GM19023 (cell line): ENCODE results near the gene DTNB.
"Not testable (repeated sequence)": the region's sequence is repeated elsewhere in the genome, so short reads cannot be mapped to it uniquely, and the experiment has no call there.

Source experiments
- ATAC-seq: cut with Tn5 transposase; IDR thresholded peaks from one replicate; pipeline ENCODE4 v1.9.1; 2021; ENCODE audit warnings: mild to moderate bottlenecking, moderate library complexity; ENCODE audit not compliant: unreplicated experiment

Gene DTNB

DNA sequence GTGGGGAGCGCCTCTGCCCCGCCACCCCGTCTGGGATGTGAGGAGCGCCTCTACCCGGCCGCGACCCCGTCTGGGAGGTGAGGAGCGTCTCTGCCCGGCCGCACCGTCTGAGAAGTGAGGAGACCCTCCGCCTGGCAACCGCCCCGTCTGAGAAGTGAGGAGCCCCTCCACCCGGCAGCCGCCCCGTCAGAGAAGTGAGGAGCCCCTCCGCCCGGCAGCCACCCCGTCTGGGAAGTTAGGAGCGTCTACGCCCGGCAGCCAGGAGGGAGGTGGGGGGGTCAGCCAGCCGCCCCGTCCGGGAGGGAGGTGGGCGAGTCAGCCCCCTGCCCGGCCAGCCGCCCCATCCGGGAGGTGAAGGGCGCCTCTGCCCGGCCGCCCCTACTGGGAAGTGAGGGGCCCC, 39.6 kb downstream of the DTNB start:
- ATAC-seq = not testable (repeated sequence)

DNA sequence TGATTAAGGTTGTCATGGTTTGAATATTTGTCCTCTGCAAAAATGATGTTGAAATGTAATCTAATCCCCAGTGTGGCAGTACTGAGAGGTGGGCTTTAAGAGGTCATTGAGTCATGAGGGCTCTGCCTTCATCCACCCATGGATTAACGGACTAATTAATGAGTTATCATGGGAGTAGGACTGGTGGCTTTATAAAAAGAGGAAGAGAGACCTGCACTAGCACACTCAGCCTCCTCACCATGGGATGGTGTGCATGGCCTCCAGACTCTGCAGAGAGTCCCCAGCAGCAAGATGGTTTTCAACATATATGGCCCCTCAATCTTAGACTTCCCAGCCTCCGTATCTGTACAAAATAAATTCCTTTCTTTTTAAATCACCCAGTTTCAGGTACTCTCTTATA, 41.0 kb downstream of the DTNB start:
- no peak for ATAC-seq

DNA sequence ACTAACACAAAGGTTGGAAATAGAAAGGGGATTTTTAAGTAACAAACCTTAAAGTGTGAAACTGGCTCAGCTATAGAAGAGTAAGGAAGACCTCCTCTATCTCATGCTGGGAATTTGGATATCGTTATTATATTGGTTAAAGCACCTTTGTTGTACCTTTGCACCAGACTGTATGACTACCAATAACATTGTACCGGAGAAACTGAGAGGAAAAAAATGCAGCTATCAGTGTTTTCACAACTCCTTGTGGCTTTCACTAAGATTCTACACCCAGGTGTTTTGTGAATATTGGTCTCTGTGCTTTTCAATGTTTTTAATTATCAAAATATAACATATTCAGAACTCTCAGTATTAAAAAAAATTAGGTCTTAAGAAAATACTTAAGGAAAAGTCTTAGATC, 48.7 kb downstream of the DTNB start:
- no peak for ATAC-seq

DNA sequence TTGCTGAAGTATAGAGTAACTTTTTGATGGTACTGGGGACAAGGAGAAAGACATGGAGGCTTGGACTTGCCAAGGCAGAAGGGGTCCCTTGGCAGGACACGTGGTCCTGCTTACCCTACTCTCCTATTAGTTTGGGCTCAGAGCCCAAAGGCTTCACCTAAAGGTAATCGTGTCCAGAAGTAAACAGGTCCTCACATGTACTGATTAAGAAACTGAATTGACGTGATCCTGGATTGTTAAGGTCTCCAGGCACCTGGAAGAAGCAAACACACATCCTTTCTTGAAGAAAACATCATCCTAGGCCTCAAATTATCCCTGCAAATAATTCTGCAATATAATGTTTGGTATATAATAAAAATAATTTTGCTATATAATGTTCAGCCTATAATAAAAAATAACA, 50.0 kb downstream of the DTNB start:
- ATAC-seq = no peak

DNA sequence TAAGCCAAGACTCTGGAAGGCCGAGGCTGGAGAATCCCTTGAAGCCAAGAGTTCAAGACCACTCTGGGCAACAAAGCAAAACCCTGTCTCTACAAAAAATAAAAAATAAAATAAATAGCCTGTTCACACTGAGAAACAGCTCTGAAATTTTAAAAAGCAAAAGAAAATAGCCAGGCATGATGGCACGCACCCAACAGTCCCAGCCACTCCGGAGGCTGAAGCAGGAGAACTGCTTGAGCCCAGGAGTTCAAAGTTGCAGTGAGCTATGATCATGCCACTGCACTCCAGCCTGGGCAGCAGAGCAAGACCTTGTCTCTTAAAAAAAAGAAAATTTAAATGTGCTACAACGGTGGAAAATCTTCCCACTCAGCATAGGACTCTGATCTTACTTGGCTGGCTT, 52.7 kb downstream of the DTNB start:
- no peak for ATAC-seq

DNA sequence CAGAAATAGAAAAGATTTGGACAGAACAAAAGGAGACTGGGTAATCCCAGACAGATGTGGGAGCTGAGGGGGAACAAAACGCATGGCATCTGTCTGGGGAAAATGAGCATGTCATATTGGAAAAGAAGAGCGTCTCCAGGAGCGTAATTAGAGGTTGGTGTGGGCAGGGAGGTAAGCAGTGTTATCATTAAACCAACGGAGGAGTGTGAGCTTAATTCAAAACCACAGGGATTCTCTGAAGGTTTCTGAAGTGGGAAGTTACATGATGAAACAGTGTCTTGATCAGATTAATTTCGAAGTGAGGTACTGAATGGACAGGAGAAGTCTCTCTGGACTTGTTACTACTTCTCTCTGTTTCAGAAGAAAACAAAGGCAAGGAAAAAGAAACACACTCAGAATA, 53.3 kb downstream of the DTNB start:
- no peak for ATAC-seq

DNA sequence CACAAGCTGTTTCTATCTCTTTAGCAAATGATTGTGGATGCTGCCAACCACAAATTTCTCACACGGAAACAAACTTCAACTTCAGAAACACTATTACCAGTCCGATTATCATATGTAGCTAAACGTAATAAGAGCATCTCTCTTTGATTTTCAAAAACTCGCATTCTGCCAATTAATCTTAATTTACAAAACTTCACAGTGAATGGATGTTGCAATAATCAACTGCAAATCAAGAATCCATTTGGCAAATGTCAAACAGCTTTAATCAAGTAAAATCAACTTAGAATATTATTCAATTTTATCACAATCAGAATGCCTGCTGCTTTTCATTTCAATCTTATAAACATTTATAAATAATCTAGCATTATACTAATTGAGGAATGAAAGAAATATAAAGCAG, 54.2 kb downstream of the DTNB start:
- ATAC-seq = no peak

DNA sequence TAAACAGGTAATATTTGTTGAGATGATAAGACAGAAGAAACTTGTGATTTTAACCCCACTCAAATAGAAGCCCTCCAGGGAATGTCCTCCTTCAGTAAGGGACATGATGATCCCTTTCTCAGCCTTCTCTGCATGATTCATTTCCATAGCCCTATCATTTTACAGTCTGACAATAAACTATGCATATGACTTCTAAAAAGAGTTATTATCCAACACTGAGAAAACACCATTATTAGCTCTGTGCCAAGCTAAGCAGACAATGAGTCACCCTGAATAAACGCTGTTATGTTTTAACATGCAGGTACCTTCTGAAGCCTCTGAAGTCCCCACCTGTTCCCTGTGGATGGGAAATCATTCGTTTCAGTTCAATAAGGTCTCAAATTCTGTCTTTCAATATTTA, 54.7 kb downstream of the DTNB start:
- no peak for ATAC-seq

DNA sequence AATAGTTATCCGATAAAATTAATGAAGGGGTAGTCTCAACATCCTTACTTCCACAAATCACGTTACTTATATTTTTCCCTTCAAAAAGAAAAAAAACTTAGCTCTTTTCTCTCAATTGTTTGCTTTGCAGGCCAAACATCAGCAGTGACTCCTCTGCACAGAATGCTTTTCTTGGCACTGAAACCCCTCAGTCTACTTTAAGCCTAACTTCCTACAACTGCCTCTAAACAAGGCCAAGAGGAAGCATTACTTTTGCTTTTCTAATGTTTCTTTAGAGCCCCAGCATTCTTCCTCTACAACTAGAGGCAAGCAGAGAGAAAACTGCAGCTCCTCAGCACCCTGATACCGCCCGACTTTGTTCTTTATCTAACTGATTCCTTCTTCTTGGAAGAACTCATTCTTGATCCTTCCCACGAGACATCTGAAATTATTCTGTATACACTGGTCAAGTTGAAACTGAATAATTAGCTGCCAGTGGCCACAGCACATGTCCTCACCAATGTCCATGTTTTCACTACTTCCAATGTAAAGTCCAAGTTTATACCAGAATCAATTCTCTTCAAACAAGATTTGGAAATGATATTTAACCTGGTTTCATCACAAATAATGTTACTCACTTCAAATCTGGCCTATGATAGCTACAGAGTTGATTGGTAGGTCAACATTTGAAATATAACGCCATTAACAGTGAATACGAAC, 55.3 kb downstream of the DTNB start:
- ATAC-seq = no peak

DNA sequence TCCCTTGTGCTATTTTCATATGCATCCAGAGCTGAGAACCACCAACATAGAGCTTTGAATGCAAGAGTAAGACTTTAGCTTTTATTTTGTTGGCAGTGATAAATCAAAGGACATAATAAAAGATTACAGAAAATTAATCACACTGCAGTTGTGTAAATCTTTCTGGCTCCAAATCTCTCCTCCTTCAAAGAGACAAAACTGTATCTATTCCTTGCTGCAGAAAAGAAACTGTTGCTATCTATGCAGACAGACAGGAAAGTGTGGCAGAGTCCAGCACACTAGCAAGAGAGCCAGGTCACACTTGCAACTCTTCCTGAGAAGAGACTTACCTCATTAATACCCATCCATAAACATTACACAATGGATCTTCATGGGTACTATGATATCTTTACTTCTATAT, 57.5 kb downstream of the DTNB start:
- ATAC-seq = no peak

DNA sequence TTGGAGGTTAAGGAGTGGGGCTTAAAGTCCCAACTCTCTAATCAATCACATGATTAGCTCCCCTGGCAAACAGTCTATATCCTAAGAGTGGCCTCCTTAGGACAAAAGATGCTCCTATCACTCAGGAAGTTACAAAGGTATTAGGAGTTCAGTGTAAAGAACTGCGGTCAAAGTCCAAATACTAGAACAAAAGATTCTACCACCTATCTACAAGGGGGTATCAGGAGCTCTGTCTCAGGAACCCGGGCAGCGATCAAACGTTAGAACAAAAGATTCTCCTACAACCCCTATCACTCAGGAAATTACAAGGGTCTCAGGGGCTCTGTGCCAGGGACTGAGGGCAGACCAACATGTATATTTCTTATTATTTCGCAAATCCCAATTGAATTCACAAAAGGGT, 58.0 kb downstream of the DTNB start:
- no peak for ATAC-seq

DNA sequence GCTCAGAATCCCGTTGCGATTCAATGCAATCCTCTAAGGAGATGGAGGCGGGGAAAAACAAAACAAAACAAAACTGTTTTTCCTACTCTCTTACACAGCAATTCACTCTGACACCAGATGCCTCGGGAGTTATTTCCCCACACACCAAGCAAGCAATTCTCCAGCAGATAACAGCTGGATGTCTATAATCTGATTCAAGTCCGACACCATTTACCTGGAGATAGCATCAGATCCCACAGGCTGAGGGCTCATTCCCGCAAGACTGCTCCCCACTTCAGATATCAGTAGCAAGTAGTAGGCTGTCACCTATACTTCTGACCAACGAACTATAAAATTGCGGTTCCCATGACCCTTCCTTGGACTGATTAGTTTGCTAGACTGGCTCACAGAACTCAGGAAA, 58.7 kb downstream of the DTNB start:
- no peak for ATAC-seq

DNA sequence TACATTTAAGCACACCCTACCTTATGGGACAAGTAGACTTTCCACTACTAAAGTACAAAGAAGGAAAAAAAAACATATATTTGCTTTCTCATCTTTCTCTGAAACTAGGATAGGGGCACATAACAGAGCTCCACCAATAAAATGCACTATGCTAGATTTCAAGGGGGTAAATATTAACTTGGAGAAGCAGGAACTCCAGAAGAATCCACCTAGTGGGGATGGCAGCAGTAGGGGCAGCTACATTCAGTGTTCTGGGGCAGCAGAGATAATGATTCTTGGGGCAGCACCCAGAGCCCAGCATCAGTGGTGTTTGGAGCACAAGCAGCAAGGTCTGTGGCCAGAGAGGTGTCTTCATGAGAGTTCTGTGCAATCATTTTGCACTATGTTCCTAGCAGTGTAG, 64.7 kb downstream of the DTNB start:
- no peak for ATAC-seq

DNA sequence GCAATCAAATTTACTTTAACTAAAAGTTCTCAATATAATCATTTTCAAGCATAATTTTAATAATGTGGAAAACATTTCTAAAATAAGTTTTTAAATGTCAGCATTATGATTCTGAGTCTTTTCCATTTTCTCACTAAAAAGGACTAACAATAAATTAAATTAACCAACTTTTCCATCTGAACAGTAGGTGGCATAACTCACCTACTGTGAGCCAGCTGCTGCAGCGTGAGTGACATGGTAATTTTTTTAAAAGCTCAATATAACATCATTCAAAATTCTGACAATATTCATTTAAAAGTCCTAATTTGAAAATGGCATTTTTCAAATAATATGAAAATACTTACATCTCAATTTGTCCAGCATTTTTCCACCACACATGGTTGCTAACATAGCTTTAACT, 66.5 kb downstream of the DTNB start:
- ATAC-seq = no peak

DNA sequence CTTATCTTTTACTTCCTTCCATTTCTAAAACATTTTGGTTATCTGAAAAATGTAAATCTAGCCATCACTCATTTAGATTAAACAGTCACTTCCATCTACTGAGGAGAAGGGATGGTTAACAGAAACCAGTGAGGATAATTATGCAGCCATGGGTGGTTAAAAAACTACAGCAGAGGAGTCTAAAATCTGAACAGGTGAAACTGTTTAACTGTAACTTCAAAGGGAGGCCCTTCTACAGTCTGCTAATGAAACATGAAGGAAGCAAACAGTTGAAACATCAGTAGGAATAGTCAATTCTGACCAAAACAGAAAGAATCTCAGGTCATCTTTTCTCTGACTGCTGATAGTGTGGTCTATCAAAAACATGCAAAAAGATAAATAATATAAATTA, 71.0 kb downstream of the DTNB start:
- ATAC-seq = peak; percentile 54

DNA sequence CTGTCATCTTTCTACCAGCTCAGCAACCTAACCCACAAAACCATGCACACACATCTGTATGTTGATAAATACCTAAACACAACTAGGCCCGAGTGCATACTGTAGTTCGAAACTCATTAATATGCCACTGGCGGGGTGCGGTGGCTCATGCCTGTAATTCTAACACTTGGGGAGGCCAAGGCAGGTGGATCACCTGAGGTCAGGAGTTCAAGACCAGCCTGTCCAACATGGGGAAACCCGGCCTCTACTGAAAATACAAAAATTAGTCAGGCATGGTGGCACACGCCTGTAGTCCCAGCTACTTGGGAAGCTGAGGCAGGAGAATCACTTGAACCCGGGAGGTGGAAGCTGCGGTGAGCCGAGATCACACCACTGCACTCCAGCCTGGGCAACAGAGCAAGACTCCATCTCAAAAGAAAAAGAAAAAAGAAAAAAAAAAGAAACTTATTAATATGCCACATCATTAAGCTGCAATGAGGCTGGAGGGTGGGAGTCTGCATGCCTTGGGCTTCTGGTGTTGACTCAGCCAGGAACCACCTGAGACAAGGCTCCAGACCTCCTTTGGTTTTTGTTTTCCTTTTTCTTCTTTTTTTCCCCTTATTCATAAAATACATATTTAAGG, 71.6 kb downstream of the DTNB start:
- ATAC-seq = peak; percentile 57

DNA sequence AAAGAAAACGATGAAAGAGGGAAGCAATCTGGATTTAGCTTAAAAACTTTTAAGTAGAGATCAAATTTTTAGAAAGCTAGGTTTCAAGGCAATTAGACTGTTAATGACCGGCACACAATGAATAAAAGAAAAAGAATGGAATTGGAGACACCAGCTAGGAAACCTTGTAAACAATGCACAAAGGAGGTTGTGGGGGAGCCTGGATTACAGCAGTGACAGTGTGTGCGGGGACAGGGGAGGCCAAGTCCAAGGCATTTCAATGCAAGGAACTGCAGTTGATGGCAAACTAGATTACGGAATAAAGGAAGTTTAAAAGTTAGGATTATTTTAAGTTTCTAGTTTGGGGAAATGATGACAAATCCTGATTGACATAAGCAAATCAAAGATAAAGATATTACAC, 74.5 kb downstream of the DTNB start:
- no peak for ATAC-seq

DNA sequence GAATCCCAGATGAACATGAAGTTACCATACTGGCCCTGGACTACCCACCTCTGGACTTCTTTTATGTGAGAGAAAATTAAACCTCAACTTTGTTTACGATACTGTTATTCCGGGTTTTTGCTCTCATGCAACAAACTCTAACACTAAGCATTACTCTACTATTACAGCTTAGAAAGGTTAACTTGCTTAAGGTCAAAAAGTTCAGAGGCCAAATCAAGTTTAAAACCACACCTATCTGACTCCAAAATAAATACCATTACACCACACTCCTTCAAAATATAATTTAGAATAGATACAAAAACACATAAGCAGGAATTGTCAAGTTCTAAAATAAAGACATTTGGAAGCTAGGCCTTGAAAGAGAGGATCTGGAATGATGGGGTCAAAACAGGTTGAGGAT, 75.0 kb downstream of the DTNB start:
- ATAC-seq = no peak

DNA sequence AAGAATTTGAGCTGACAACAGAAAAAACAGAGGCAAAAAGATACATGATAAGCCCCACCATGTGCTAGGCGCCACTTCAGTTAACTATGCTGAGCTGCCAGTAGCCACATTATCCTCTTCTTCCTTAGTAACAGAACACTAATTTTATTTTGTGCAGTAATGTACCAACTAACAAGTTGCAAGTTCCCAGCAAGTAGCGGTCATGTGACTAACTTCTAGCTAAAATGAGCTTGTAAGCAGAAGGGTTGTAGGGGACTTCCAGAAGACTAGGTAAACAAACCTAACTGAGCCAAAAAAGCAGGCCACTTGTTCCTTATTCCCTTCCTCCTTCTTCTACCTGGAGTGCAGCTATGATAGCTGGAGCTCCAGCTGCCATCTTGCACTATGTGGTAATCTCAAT, 75.5 kb downstream of the DTNB start:
- no peak for ATAC-seq

DNA sequence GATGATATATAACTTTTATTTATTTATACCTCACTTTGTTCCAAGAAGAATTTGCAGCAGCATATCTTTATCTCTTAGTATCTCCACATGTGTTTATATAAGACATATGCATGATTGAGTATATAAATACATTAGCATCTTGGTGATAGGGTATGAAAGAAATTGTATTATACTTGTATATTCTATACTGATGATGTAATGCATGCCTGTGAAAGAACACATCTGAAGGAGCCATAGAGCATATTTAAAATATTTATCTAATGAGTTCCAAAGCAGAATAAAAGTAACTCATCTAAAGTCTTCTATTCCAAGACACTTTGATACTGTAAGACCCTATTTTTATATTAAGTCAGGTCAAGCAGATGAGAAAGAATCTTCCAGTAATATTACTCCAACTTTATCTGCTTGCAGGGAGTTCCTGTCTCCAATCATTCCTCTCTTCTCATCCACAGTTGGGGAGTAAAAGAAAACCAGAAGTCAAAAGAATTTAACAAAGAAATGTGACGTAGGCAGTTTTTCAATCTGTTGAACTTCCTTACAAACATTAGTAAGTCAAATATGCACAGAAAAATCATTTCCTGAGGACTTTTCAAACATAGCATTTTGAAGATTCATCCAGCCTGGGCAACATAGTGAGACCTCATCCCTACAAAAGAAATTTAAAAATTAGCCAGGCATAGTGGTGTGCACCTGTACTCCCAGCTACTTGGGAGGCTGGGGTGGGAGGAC, 76.7 kb downstream of the DTNB start:
- ATAC-seq = no peak

DNA sequence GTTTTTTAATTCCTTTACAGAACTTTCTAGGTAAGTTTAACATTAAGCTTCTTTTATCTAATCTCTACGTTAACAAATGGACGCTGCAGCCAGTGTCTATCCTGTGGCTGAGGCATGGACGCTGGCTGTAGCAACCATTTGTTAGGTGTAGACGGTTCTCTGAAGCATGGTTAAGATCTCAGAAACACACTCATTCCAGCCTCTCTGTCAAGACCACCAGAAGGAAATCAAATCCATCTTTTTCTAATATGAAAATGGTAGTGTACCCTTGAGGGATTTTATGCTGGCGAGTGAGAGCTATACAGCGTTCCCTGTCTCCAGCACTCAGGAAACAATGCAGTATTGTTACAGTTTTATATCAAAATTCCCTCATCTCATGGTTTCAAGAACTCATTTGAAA, 78.0 kb downstream of the DTNB start:
- ATAC-seq = no peak

DNA sequence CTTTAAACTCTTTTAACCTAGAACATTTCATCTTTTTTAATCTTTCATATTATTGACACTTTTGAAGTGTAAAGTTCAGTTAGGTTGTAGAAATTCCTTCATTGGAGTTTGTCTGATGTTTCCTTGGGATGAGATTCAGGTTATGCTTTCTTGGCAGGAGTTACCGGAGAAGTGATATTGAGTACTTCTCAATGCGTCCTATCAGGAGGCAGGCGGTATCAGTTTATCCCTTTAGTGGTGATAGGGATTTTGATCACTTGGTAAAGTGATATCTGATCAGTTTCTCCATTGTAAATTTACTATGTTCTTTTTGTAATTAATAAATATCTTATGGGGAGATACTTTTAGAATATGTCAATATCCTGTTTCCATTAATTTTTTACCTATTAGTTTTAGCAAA, 78.4 kb downstream of the DTNB start:
- ATAC-seq = no peak
